ENCODE data around the gene EFNA1. TPM values are rescaled to one million over a fixed set of nuclear protein-coding genes. Genes with fewer than 3 reads are reported as not detected.

The EFNA1 gene
- total and polyA plus RNA-seq, 2 of the 4 experiments (the other 2 are of a cell fraction), result 0.90 to 1.6 TPM

GRCh38 chr1:155124503-155125463 lies 2.9 kb upstream of the EFNA1 start:
- dilution Hi-C loops (cut with HindIII; ENCODE audit: low sequenced_read_pairs, unreplicated experiment), result no loop called here
- Histone ChIP-seq H3K9me3 (ENCODE audit: control insufficient read depth, insufficient read depth, low read length) (no peaks in the 10 kb centered on the region), H3K4ac (ENCODE audit: low read depth, low read length) (no peak overlapping the region), H2AFZ (replicated peaks; ENCODE audit: low read length, poor library complexity) (peak overlapping the region; percentile 29), H4K8ac (ENCODE audit: low read depth in 2 of 2, low read length in 2 of 2) (no peak overlapping the region), H2AK5ac (ENCODE audit: low read depth, low read length) (peak overlapping the region; percentile 57; the same call in 1 of the 2 replicates), H4K5ac (ENCODE audit: low read depth, low read length) (no peak overlapping the region), H3K36me3 (ENCODE audit: control insufficient read depth, insufficient read depth, low read length) (no peaks in the 10 kb centered on the region), H3K18ac (ENCODE audit: low read depth, low read length) (no peak overlapping the region), H3K4me2 (ENCODE audit: low read depth, low read length) (no peak overlapping the region), H4K91ac (ENCODE audit: insufficient read depth, low read depth, low read length) (no peak overlapping the region), H2BK20ac (ENCODE audit: low read depth, low read length) (no peak overlapping the region), H3K27me3 (ENCODE audit: control insufficient read depth, insufficient read depth, low read length) (peaks cover 59% of the 10 kb centered on the region), H3K9me1 (ENCODE audit: insufficient read depth, low read length) (peaks cover 8% of the 10 kb centered on the region; the same call in 1 of the 2 replicates), H3K4me3 (ENCODE audit: insufficient read depth, low read depth, low read length) (no peak overlapping the region), H2BK120ac (ENCODE audit: low read depth, low read length) (no peak overlapping the region), H3K4me1 (ENCODE audit: control insufficient read depth, insufficient read depth, low read length) (peaks cover 19% of the 10 kb centered on the region), H3K56ac (ENCODE audit: extremely low read depth, insufficient read depth, low read length) (no peak overlapping the region), H2BK5ac (ENCODE audit: low read depth, low read length, poor library complexity, severe bottlenecking) (no peak overlapping the region), H3K9ac (ENCODE audit: low read depth, low read length) (no peak overlapping the region), H3K27ac (ENCODE audit: insufficient read depth, low read length) (no peak overlapping the region), H3K14ac (replicated peaks; ENCODE audit: low read depth, low read length) (no peak overlapping the region), H4K20me1 (ENCODE audit: insufficient read depth, low read length) (peaks cover 2% of the 10 kb centered on the region), H2BK15ac (ENCODE audit: low read depth, low read length) (no peak overlapping the region), H2AK9ac (replicated peaks; ENCODE audit: low read depth, low read length, poor library complexity) (no peak overlapping the region), H3K79me1 (ENCODE audit: low read depth in 1 of 2, low read length in 2 of 2) (no peaks in the 10 kb centered on the region), H3K23ac (ENCODE audit: low read depth, low read length) (no peak overlapping the region)
- CTCF ChIA-PET, result no interaction called here
- WGBS, 2 experiments (ENCODE audit: extremely low coverage in 2 of 2, insufficient read length in 1 of 2), result 77% methylated on average over 5 of the region's 16 CpGs; no CpG with 5 or more reads in 1 of the 2 experiments
- in situ Hi-C loops (cut with MboI; ENCODE audit: low sequenced_read_pairs), result no loop called here
- no peak for ATAC-seq (ENCODE audit: low read depth)
- DNase-seq, result peak; percentile 38
- POLR2A ChIA-PET (ENCODE audit: unreplicated experiment), result interaction anchor here (0.6 kb wide), 1 partner anchor 14 kb away, joined by 11 read pairs; no protein-coding TSS in a partner anchor
- intact Hi-C loops (cut with micrococcal nuclease), result loop anchor here (5.0 kb wide), 1 partner anchor 32 kb away; no protein-coding TSS in a partner anchor
- no TSS peak for BruUV-seq (replicated peaks)
- TF ChIP-seq, protein P1, sequence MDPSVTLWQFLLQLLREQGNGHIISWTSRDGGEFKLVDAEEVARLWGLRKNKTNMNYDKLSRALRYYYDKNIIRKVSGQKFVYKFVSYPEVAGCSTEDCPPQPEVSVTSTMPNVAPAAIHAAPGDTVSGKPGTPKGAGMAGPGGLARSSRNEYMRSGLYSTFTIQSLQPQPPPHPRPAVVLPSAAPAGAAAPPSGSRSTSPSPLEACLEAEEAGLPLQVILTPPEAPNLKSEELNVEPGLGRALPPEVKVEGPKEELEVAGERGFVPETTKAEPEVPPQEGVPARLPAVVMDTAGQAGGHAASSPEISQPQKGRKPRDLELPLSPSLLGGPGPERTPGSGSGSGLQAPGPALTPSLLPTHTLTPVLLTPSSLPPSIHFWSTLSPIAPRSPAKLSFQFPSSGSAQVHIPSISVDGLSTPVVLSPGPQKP (IDR thresholded peaks at IDR 0.05; ENCODE audit: borderline replicate concordance, low read depth, low read length), result no peak
- TF ChIP-seq RFX5 (IDR thresholded peaks at IDR 0.05; ENCODE audit: low read depth, low read length) (no peak), MAZ (IDR thresholded peaks at IDR 0.05; ENCODE audit: borderline replicate concordance, low read depth, low read length) (no peak), USF2 (IDR thresholded peaks at IDR 0.05; ENCODE audit: low read depth, low read length) (no peak), FOS (IDR thresholded peaks at IDR 0.05; ENCODE audit: low read depth, low read length) (no peak), SMC3 (IDR thresholded peaks at IDR 0.05; ENCODE audit: low read depth, low read length) (no peak), RCOR1 (IDR thresholded peaks at IDR 0.05; ENCODE audit: insufficient replicate concordance, low read length) (no peak), CEBPB (IDR thresholded peaks at IDR 0.05; ENCODE audit: low read depth, low read length) (no peak), MAFK (IDR thresholded peaks at IDR 0.05; ENCODE audit: low read depth, low read length) (no peak), CTCF (conservative IDR thresholded peaks at IDR 0.05; ENCODE audit: low read depth, low read length) (no peak), CHD1 (IDR thresholded peaks at IDR 0.05; ENCODE audit: low read depth, low read length) (no peak), POLR2A (IDR thresholded peaks at IDR 0.05; ENCODE audit: low read depth, low read length) (no peak), BHLHE40 (IDR thresholded peaks at IDR 0.05; ENCODE audit: low read depth, low read length) (no peak), RAD21 (IDR thresholded peaks at IDR 0.05; ENCODE audit: low read length) (no peak)
